AG08396 (cell line): ENCODE results near the gene NDUFA13.

Experiments
- DNase-seq: peaks from one replicate; pipeline ENCODE4 v3.0.0; 2012; ENCODE audit warnings: low spot score, mixed read lengths

NDUFA13 gene

GRCh38 chr19:19571071-19571786 lies 55.2 kb downstream of the NDUFA13 start:
- DNase-seq = no peak

DNA sequence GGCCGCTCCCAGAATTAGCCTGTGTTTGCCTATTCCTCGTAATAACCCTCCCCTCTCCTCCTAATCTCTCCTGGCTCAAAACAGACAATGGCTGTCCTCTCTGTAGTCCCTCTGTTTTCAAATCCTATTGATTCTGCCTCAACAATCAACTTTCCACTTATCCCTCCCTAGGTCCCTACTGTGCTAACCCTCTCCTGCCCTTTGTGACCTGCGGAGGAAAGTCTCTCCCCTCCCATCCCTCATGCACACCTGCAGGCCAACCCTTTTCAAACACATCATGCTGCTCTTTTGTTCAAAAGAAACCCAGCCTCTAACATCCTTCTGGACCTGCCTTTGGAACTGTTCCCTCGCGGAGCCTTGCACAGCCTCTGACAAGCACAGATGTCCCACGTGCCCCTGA lies 59.4 kb downstream of the NDUFA13 start:
- DNase-seq = no peak
